Adrenal gland (tissue), 12 donors: ENCODE measurements around the gene C12orf76. TPM values are rescaled to one million over a fixed set of nuclear protein-coding genes. Genes with fewer than 3 reads are reported as not detected.

Experiments used
- DNase-seq, 7 donors: peaks; one replicate each; pipeline ENCODE4 v3.0.0-alpha.2; 2019 to 2020
- H3K27ac ChIP-seq, 5 donors: fragments of 200-600 bp; sonication (generic) in 4 of 5; 1 replicate in 3 of 5; 2 replicates in 2 of 5; pipeline versions ENCODE4 v1.5.1 to v1.8.0; 2016 to 2020; ENCODE audit warnings: mild to moderate bottlenecking in 1 of 5
- H3K27me3 ChIP-seq: fragments of 200-600 bp; 2 replicates; pipeline ENCODE4 v1.8.0; 2021
- H3K36me3 ChIP-seq, 2 donors: fragments of 200-600 bp; replicated peaks in 1 of 2; 1 replicate in 1 of 2; 2 replicates in 1 of 2; pipeline versions ENCODE4 v1.5.1 to v1.8.0; 2018 to 2022
- H3K4me1 ChIP-seq, 2 donors: fragments of 200-600 bp; replicated peaks in 1 of 2; 1 replicate in 1 of 2; 2 replicates in 1 of 2; pipeline versions ENCODE4 v1.5.1 to v1.8.0; 2018 to 2021
- H3K4me3 ChIP-seq, 4 donors: fragments of 200-600 bp; sonication (generic) in 3 of 4; one replicate each; pipeline ENCODE4 v1.5.1; 2016 to 2018
- H3K9me3 ChIP-seq, 3 donors: fragments of 200-600 bp; sonication (generic) in 1 of 3; replicated peaks in 1 of 3; 1 replicate in 2 of 3; 2 replicates in 1 of 3; pipeline versions ENCODE4 v1.5.1 to v1.8.0; 2016 to 2021
- POLR2A ChIP-seq, 2 donors: fragments of 450-650 bp; IDR thresholded peaks; one replicate each; pipeline ENCODE4 v1.6.1; 2017; ENCODE audit warnings: antibody characterized with exemption in 2 of 2, mild to moderate bottlenecking in 2 of 2, moderate library complexity in 1 of 2
- WGBS, 4 donors: extraction: QIAGEN DNeasy Blood & Tissue Kit in 2 of 4; methylation state at CpG; one replicate each; pipeline versions ENCODE4 v1.1.5 to v1.1.7; 2013 to 2017; 5-methylcytosine and 5-hydroxymethylcytosine counted together
- intact Hi-C, 2 donors: fragments of 100-400 bp; cut with DNase I; formaldehyde crosslinking; loops; one replicate each; pipeline versions ENCODE4 v1.14.1 to v1.15.0; 2022 to 2023
- polyA plus RNA-seq, 3 donors: library from polyadenylated mRNA; stranded (reverse); fragments of 200-250 nt in 2 of 3; fragments of 350-450 nt in 1 of 3; fragmentation: Illumina TruSeq in 1 of 3; extraction: RNeasy Lipid Tissue Mini Kit (QIAGEN cat#74804) in 1 of 3; gene quantifications; one replicate each; pipeline ENCODE4 v1.2.3, GENCODE V29; 2013 to 2014
- total RNA-seq, 9 donors: library from RNA; depleted of rRNA in 4 of 9; stranded (reverse); fragments of >200 nt in 4 of 9; fragments of 120-200 nt in 1 of 9; fragmentation: NEBNext Ultra II Directional in 1 of 9; extraction: Animal tissue kit (Norgen Biotek cat#: 25700) in 1 of 9; gene quantifications; one replicate each; pipeline versions ENCODE4 v1.1.0 to v1.2.4, GENCODE V29; 2013 to 2023
- TF ChIP-seq, protein P1 (sequence below), 6 experiments: fragments of 450-650 bp in 4 of 6; fragments of 200-600 bp in 2 of 6; sonication (generic) in 1 of 6; IDR thresholded peaks; 1 replicate in 5 of 6; 2 replicates in 1 of 6; pipeline versions ENCODE4 v1.5.1 to v1.8.0; 2016 to 2021; ENCODE audit warnings: antibody characterized with exemption in 6 of 6, mild to moderate bottlenecking in 2 of 6, moderate library complexity in 1 of 6
- donor health status: healthy with polysubstance abuse.
- donor health status: Bipolar disorder and iron deficiency.
- donor health status: DM: yes; HTN: yes; CAD: no.
- donor health status: DM: no; HTN: no; CAD: no.
- donor health status: DM: no; HTN: no; CAD: no.
- donor health status: DM: yes; HTN: yes; CAD: no.

C12orf76 gene
- total and polyA plus RNA-seq, 12 donors, result 7.1 to 35.1 (median 14.4) TPM

DNA sequence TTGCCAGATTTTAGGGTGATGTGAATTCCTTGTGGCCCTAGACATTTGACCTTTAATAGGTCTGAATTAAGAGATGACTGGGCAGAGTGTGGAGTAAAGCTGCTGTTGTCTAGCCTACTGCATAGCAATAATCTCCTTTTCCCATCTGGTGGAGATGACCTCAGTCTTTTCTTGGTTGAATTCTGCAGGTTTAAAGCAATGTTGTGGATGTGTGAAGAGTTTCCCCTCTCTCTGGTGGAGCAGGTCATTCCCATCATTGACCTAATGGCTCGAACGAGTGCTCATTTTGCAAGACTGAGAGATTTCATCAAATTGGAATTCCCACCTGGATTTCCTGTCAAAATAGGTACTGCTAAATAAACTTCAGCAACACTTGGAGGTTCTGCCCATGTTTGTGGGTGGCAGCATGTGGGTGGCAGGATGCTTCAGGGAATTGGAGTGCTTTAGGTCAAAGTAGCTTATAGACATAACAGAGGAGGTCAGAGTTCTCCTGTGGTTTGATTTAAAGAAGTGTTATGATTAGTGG, 19.0 kb downstream of the C12orf76 start:
- H3K27me3 ChIP-seq, result no peaks in the 10 kb centered on the region
- intact Hi-C loops, result no loop called here
- H3K9me3 ChIP-seq, result no peaks in the 10 kb centered on the region
- H3K4me1 ChIP-seq, result peaks cover 0 to 4% of the 10 kb centered on the region in 2 donors
- no peak for DNase-seq
- no peak overlapping the region for H3K27ac ChIP-seq
- peaks cover 0 to 49% of the 10 kb centered on the region in 2 donors for H3K36me3 ChIP-seq
- WGBS, 4 donors, result 88 to 94% (median 90%) methylated on average over 2 of the region's 2 CpGs
- TF ChIP-seq, protein P1, sequence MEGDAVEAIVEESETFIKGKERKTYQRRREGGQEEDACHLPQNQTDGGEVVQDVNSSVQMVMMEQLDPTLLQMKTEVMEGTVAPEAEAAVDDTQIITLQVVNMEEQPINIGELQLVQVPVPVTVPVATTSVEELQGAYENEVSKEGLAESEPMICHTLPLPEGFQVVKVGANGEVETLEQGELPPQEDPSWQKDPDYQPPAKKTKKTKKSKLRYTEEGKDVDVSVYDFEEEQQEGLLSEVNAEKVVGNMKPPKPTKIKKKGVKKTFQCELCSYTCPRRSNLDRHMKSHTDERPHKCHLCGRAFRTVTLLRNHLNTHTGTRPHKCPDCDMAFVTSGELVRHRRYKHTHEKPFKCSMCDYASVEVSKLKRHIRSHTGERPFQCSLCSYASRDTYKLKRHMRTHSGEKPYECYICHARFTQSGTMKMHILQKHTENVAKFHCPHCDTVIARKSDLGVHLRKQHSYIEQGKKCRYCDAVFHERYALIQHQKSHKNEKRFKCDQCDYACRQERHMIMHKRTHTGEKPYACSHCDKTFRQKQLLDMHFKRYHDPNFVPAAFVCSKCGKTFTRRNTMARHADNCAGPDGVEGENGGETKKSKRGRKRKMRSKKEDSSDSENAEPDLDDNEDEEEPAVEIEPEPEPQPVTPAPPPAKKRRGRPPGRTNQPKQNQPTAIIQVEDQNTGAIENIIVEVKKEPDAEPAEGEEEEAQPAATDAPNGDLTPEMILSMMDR (IDR thresholded peaks at IDR 0.05), result no peak
- no peak for TF ChIP-seq POLR2A (IDR thresholded peaks at IDR 0.05)
- no peak overlapping the region for H3K4me3 ChIP-seq

DNA sequence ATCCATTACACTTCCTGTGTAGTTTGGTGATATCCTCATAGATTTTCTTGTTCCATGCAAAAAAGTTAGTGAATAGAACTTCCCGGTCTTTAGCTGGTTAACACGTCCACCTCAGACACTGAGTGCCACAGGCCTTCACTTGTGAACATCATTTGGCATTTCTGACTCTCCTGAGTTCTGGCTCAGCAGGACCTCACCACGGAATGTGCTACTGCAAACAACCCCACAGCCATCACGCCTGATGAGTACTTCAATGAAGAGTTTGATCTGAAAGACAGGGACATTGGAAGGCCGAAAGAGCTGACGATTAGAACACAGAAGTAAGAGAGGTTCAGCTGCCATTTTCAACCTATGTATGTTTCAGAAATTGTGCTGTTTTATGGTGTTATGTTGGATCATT, 20.0 kb downstream of the C12orf76 start:
- no peak for DNase-seq
- no peak overlapping the region for H3K4me3 ChIP-seq
- H3K9me3 ChIP-seq, result no peaks in the 10 kb centered on the region
- WGBS, 4 donors, result 88 to 92% (median 90%) methylated on average over 6 of the region's 6 CpGs
- H3K4me1 ChIP-seq, result peaks cover 0 to 14% of the 10 kb centered on the region in 2 donors
- intact Hi-C loops, result no loop called here
- H3K27ac ChIP-seq, result no peak overlapping the region
- H3K27me3 ChIP-seq, result no peaks in the 10 kb centered on the region
- TF ChIP-seq POLR2A (IDR thresholded peaks at IDR 0.05), result no peak
- TF ChIP-seq, protein P1 (IDR thresholded peaks at IDR 0.05), result no peak
- H3K36me3 ChIP-seq, result peaks cover 0 to 42% of the 10 kb centered on the region in 2 donors

DNA sequence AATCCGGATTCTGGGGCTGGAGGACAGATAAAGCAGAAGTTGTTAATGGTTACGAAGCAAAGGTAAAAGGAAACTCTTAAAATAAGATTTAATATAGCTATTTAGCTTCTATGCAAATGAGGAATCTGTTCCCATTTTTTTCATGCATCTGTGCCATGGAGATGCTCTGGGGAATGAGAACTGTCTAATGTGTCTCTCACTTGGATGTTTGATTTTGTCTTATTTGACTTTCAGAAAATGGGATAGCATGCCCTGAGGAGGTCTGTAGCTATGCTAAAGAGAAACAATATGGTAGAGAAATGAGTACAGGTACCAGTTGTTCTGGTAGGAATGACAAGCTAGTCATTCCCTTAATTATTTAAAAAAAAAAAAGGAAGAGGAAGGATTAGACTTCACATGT, 24.3 kb downstream of the C12orf76 start:
- peaks cover 0 to 14% of the 10 kb centered on the region in 2 donors for H3K4me1 ChIP-seq
- H3K36me3 ChIP-seq, result peaks cover 0 to 37% of the 10 kb centered on the region in 2 donors
- H3K4me3 ChIP-seq, result no peak overlapping the region
- no peaks in the 10 kb centered on the region for H3K9me3 ChIP-seq
- peak overlapping the region in 1 of 5 donors; percentile 45 for H3K27ac ChIP-seq
- DNase-seq, result no peak
- H3K27me3 ChIP-seq, result no peaks in the 10 kb centered on the region
- 72 to 78% (median 75%) methylated on average over 2 of the region's 2 CpGs for WGBS, 4 donors
- intact Hi-C loops, result no loop called here
- TF ChIP-seq POLR2A (IDR thresholded peaks at IDR 0.05), result no peak
- TF ChIP-seq, protein P1 (IDR thresholded peaks at IDR 0.05), result no peak

DNA sequence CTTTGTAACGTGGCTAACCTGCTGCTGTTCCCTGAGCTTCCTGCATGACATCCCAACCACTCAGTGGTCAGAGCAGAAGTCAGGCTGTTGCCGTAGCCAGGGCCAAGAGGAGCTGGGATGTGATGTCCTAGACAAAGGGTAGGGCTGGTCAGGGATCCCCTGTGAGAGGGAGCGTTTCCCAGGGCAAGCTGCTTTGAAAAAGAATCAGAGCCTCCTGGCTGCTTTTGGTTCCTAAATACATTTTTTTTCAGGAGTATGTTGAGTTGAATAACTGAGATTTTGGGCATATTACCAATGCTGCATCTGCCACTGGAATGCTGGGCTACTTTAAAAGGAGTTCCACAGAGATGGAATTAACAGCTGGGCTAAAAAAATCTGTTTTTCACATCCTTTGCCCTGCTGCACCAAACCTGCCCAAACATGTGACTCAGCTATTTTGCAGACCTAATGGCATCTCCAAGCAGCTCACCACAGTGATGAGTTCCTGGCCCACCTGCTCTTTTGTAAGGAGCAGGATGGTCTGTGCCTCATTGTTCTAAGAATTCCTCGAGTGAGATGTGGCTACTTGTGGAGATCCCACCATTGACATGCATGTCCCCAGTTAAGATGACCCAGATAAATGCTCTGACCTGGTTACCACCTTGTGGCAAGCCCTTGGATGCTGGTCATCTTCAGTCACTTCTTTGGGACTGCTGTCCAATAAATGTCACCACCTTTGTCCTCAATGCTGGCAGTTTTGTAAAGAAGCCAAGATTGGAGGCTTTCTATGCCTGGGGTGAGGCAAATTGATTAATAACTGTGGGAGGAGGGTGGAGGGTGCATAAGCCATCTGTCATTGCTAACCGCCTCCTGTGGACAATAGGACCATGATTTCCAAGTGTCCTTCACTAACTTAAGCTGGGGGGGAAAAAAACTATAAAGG, 25.0 kb downstream of the C12orf76 start:
- WGBS, 4 donors, result 78 to 92% (median 85%) methylated on average over 3 to 5 of the region's 5 CpGs
- Histone ChIP-seq H3K9me3 (no peaks in the 10 kb centered on the region), H3K4me1 (peaks cover 0 to 14% of the 10 kb centered on the region in 2 donors), H3K4me3 (no peak overlapping the region), H3K27me3 (no peaks in the 10 kb centered on the region), H3K36me3 (peaks cover 0 to 39% of the 10 kb centered on the region in 2 donors), H3K27ac (peak overlapping the region in 1 of 5 donors; percentile 45)
- TF ChIP-seq, protein P1 (IDR thresholded peaks at IDR 0.05), result no peak
- TF ChIP-seq POLR2A (IDR thresholded peaks at IDR 0.05), result no peak
- intact Hi-C loops, result no loop called here
- no peak for DNase-seq
